Stimulated activated CD8-positive, alpha-beta memory T cell treated with anti-CD3 and anti-CD28 coated beads, Interleukin-7, amount 100 ng/mL, for 1 hour (primary cell): ENCODE data around the gene MED1.

Source experiments
- DNase-seq, 2 donors: peaks; one replicate each; pipeline ENCODE4 v3.0.0-alpha.2; 2020; ENCODE audit warnings: low read depth in 2 of 2

MED1 gene

DNA sequence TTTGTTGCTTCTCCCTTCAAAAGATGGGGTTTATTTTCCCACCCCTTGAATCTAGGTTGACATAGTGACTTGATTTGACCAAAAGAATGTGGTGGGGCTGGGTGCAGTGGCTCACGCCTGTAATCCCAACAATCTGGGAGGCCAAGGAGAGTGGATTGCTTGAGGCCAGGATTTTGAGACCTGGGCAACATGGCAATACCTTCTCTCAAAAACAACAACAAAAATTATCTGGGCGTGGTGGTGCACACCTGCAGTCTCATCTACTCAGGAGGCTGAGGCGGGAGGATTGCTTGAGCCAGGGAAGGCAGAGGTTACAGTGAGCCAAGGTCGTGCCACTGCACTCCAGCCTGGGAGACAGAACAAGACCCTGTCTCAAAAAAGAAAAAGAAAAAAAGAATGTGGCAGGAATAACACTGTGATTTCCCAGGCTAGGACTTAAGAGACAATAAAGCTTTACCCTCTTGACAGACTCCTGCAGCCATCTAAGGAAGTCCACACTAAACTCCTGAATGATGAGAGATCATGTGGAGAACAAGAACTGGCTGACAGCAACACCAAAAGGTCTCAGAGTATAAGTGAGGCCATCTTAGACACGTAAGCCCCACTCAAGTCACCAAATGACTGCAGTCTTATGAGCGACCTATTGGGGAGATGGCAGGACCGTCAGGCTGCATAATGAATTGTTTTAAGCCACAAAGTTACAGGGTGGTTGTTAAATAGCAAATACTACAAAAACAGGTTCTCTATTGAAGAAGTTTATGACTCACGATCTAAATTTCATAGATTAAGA lies 86.6 kb downstream of the MED1 start:
- no peak for DNase-seq

DNA sequence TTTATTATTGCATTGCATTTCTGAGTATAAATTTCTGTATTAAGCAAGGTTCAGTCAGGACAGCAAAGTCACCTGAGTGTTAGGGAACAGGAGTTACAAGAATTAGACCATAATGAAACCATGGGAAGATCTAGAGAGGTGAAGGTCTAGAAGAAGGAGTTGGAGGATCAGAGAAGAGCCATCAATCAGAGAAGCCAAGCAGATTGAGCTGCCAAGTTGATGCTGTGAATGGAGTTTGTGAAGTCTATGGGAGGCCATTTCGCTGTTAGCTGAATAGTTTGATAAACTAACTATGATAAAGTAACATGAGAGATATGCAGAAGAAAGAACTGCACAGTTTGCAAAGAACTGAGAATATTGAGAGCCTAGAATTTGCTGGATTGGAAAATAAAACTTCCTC lies 90.0 kb downstream of the MED1 start:
- DNase-seq, result no peak

DNA sequence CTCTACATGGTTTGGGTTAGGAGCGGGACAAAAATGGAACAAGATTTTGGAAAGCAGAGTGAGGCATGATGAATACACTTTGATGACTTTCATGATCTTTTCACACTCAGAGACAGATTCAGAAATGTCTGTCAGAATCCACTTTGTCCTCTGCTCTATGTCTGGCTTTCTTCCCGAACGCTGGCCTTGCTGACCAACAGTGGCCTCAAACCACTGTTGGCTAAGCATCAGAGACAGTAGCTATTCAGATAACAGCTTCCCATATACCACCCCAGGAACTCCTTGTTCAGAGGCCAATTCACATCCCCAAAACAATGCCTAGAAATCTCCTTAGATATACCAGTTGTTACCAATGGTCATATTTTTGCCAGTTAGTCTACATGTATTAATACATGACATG lies 90.5 kb downstream of the MED1 start:
- DNase-seq, result no peak

DNA sequence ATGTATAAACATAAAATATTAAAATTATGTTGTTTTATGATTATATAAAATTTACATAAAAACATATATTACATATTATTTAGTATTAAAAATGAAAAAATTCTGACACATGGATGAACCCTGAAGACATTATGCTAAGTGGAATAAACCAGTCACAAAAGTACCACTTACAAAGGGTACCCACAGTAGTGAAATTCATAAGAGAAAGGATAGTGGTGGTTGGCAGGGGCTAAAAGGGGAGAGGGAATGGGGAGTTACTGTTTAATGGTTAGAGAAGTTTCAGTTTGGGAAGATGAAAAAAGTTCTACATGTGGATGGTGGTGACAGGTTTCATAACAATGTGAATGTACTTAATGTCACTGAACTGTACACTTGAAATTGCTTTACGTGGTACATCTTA lies 91.1 kb downstream of the MED1 start:
- no peak for DNase-seq

- DNase-seq, result no peak
Measured at GRCh38 chr17:39357986-39358385, 93.1 kb downstream of the MED1 start.

DNA sequence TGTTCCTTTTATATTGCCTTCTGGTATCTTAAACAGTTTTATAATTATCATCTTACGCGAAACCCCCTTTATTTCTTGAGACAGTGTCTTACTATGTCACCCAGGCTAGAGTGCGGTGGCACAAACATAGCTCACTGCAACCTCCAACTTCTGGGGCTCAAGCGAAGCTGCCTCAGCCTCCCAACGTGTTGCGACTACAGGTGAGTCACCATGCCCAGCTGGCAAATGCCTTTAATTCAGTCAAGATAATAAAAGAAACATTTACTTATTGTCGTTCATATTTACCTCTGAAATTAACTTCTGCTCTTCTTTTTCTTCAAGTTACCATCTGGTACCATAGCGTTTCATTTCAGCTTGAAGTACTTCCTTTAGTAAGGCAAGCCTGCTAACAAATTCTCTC lies 93.6 kb downstream of the MED1 start:
- DNase-seq, result no peak
